ENCODE data around the gene SHISAL2A.

The SHISAL2A gene

GRCh38 chr1:52623812-52624211 lies 9.2 kb upstream of the SHISAL2A start:
- H3K4me1 ChIP-seq (ENCODE audit: control insufficient read depth, low read depth, low read length), result no peaks in the 10 kb centered on the region
- H3K18ac ChIP-seq (ENCODE audit: low read length), result no peak overlapping the region
- H3K9ac ChIP-seq (ENCODE audit: low read length), result no peak overlapping the region
- no peak overlapping the region for H3K23ac ChIP-seq (ENCODE audit: low read length)
- H4K8ac ChIP-seq (ENCODE audit: low read depth, low read length), result no peak overlapping the region
- H4K5ac ChIP-seq (ENCODE audit: low read length), result no peak overlapping the region
- no peaks in the 10 kb centered on the region for H3K79me2 ChIP-seq (ENCODE audit: control insufficient read depth, insufficient read depth, low read length)
- no peak overlapping the region for H3K4me3 ChIP-seq (ENCODE audit: low read length)
- no peak overlapping the region for H3K4ac ChIP-seq (ENCODE audit: low read depth, low read length)
- no peak overlapping the region for H2BK15ac ChIP-seq (replicated peaks; ENCODE audit: low read depth)
- no CpG with 5 or more reads among the region's 3 CpGs for WGBS (ENCODE audit: extremely low coverage, insufficient coverage, low lambda C conversion rate)
- no peak overlapping the region for H2BK5ac ChIP-seq (ENCODE audit: low read length)
- H2AK5ac ChIP-seq (ENCODE audit: low read length), result no peak overlapping the region
- H2BK120ac ChIP-seq (ENCODE audit: low read depth, low read length), result no peak overlapping the region
- no peak overlapping the region for H3K4me2 ChIP-seq (ENCODE audit: low read length)
- H3K27me3 ChIP-seq (ENCODE audit: insufficient read depth, low read length, poor library complexity), result no peaks in the 10 kb centered on the region
- H3K56ac ChIP-seq (ENCODE audit: low read length), result no peak overlapping the region
- H3K36me3 ChIP-seq (ENCODE audit: control insufficient read depth, insufficient read depth, low read length), result no peaks in the 10 kb centered on the region
- no peak for DNase-seq
- no peaks in the 10 kb centered on the region for H3K79me1 ChIP-seq (ENCODE audit: low read length)
- H3K27ac ChIP-seq (ENCODE audit: low read depth, low read length), result no peak overlapping the region

GRCh38 chr1:52627028-52627427 lies 5.9 kb upstream of the SHISAL2A start:
- H3K4ac ChIP-seq (ENCODE audit: low read depth, low read length), result no peak overlapping the region
- no peak for DNase-seq
- H3K27me3 ChIP-seq (ENCODE audit: insufficient read depth, low read length, poor library complexity), result no peaks in the 10 kb centered on the region
- H2AK5ac ChIP-seq (ENCODE audit: low read length), result no peak overlapping the region
- no peak overlapping the region for H2BK5ac ChIP-seq (ENCODE audit: low read length)
- no peak overlapping the region for H2BK120ac ChIP-seq (ENCODE audit: low read depth, low read length)
- no peak overlapping the region for H3K56ac ChIP-seq (ENCODE audit: low read length)
- no peaks in the 10 kb centered on the region for H3K79me1 ChIP-seq (ENCODE audit: low read length)
- no peak overlapping the region for H3K27ac ChIP-seq (ENCODE audit: low read depth, low read length)
- WGBS (ENCODE audit: extremely low coverage, insufficient coverage, low lambda C conversion rate), result no CpG with 5 or more reads among the region's 2 CpGs
- no peak overlapping the region for H3K18ac ChIP-seq (ENCODE audit: low read length)
- H3K4me2 ChIP-seq (ENCODE audit: low read length), result no peak overlapping the region
- H3K4me1 ChIP-seq (ENCODE audit: control insufficient read depth, low read depth, low read length), result no peaks in the 10 kb centered on the region
- H3K36me3 ChIP-seq (ENCODE audit: control insufficient read depth, insufficient read depth, low read length), result no peaks in the 10 kb centered on the region
- H3K9ac ChIP-seq (ENCODE audit: low read length), result no peak overlapping the region
- no peak overlapping the region for H4K8ac ChIP-seq (ENCODE audit: low read depth, low read length)
- H4K5ac ChIP-seq (ENCODE audit: low read length), result no peak overlapping the region
- H3K4me3 ChIP-seq (ENCODE audit: low read length), result no peak overlapping the region
- no peak overlapping the region for H3K23ac ChIP-seq (ENCODE audit: low read length)
- no peak overlapping the region for H2BK15ac ChIP-seq (replicated peaks; ENCODE audit: low read depth)
- H3K79me2 ChIP-seq (ENCODE audit: control insufficient read depth, insufficient read depth, low read length), result no peaks in the 10 kb centered on the region

- Histone ChIP-seq H3K79me1 (ENCODE audit: low read length) (no peaks in the 10 kb centered on the region), H3K27ac (ENCODE audit: low read depth, low read length) (no peak overlapping the region), H3K56ac (ENCODE audit: low read length) (no peak overlapping the region), H4K8ac (ENCODE audit: low read depth, low read length) (no peak overlapping the region), H4K5ac (ENCODE audit: low read length) (no peak overlapping the region), H3K18ac (ENCODE audit: low read length) (no peak overlapping the region), H3K4me3 (ENCODE audit: low read length) (no peak overlapping the region), H3K9ac (ENCODE audit: low read length) (no peak overlapping the region), H2BK5ac (ENCODE audit: low read length) (no peak overlapping the region), H3K4me2 (ENCODE audit: low read length) (no peak overlapping the region), H2BK15ac (replicated peaks; ENCODE audit: low read depth) (no peak overlapping the region), H3K4me1 (ENCODE audit: control insufficient read depth, low read depth, low read length) (peaks cover 6% of the 10 kb centered on the region), H2BK120ac (ENCODE audit: low read depth, low read length) (no peak overlapping the region), H3K79me2 (ENCODE audit: control insufficient read depth, insufficient read depth, low read length) (no peaks in the 10 kb centered on the region), H3K4ac (ENCODE audit: low read depth, low read length) (no peak overlapping the region), H3K23ac (ENCODE audit: low read length) (no peak overlapping the region), H2AK5ac (ENCODE audit: low read length) (no peak overlapping the region), H3K36me3 (ENCODE audit: control insufficient read depth, insufficient read depth, low read length) (no peaks in the 10 kb centered on the region), H3K27me3 (ENCODE audit: insufficient read depth, low read length, poor library complexity) (peaks cover 6% of the 10 kb centered on the region)
- WGBS (ENCODE audit: extremely low coverage, insufficient coverage, low lambda C conversion rate), result no CpG with 5 or more reads among the region's 8 CpGs
- no peak for DNase-seq
Measured at GRCh38 chr1:52628614-52629324, 4.2 kb upstream of the SHISAL2A start.

GRCh38 chr1:52629325-52629643 lies 3.7 kb upstream of the SHISAL2A start:
- WGBS (ENCODE audit: extremely low coverage, insufficient coverage, low lambda C conversion rate), result no CpG with 5 or more reads among the region's 7 CpGs
- peak; percentile 28 for DNase-seq
- peaks cover 6% of the 10 kb centered on the region for H3K4me1 ChIP-seq (ENCODE audit: control insufficient read depth, low read depth, low read length)
- H3K27ac ChIP-seq (ENCODE audit: low read depth, low read length), result no peak overlapping the region
- H3K9ac ChIP-seq (ENCODE audit: low read length), result no peak overlapping the region
- H3K4me2 ChIP-seq (ENCODE audit: low read length), result no peak overlapping the region
- no peak overlapping the region for H2BK120ac ChIP-seq (ENCODE audit: low read depth, low read length)
- H3K4me3 ChIP-seq (ENCODE audit: low read length), result no peak overlapping the region
- H4K8ac ChIP-seq (ENCODE audit: low read depth, low read length), result no peak overlapping the region
- no peak overlapping the region for H2BK15ac ChIP-seq (replicated peaks; ENCODE audit: low read depth)
- no peak overlapping the region for H2AK5ac ChIP-seq (ENCODE audit: low read length)
- H3K23ac ChIP-seq (ENCODE audit: low read length), result no peak overlapping the region
- no peaks in the 10 kb centered on the region for H3K79me2 ChIP-seq (ENCODE audit: control insufficient read depth, insufficient read depth, low read length)
- no peak overlapping the region for H3K56ac ChIP-seq (ENCODE audit: low read length)
- no peaks in the 10 kb centered on the region for H3K36me3 ChIP-seq (ENCODE audit: control insufficient read depth, insufficient read depth, low read length)
- H3K18ac ChIP-seq (ENCODE audit: low read length), result no peak overlapping the region
- no peak overlapping the region for H4K5ac ChIP-seq (ENCODE audit: low read length)
- H2BK5ac ChIP-seq (ENCODE audit: low read length), result no peak overlapping the region
- peaks cover 10% of the 10 kb centered on the region for H3K27me3 ChIP-seq (ENCODE audit: insufficient read depth, low read length, poor library complexity)
- no peaks in the 10 kb centered on the region for H3K79me1 ChIP-seq (ENCODE audit: low read length)
- no peak overlapping the region for H3K4ac ChIP-seq (ENCODE audit: low read depth, low read length)

GRCh38 chr1:52629667-52630066 lies 3.3 kb upstream of the SHISAL2A start:
- no peak overlapping the region for H3K9ac ChIP-seq (ENCODE audit: low read length)
- H2BK120ac ChIP-seq (ENCODE audit: low read depth, low read length), result no peak overlapping the region
- no peak for DNase-seq
- no peak overlapping the region for H2BK5ac ChIP-seq (ENCODE audit: low read length)
- H3K27ac ChIP-seq (ENCODE audit: low read depth, low read length), result no peak overlapping the region
- no CpG with 5 or more reads among the region's 2 CpGs for WGBS (ENCODE audit: extremely low coverage, insufficient coverage, low lambda C conversion rate)
- H3K23ac ChIP-seq (ENCODE audit: low read length), result no peak overlapping the region
- H3K4ac ChIP-seq (ENCODE audit: low read depth, low read length), result no peak overlapping the region
- no peak overlapping the region for H2AK5ac ChIP-seq (ENCODE audit: low read length)
- no peak overlapping the region for H4K8ac ChIP-seq (ENCODE audit: low read depth, low read length)
- H3K4me3 ChIP-seq (ENCODE audit: low read length), result no peak overlapping the region
- H3K56ac ChIP-seq (ENCODE audit: low read length), result no peak overlapping the region
- H3K36me3 ChIP-seq (ENCODE audit: control insufficient read depth, insufficient read depth, low read length), result no peaks in the 10 kb centered on the region
- H3K4me2 ChIP-seq (ENCODE audit: low read length), result no peak overlapping the region
- no peak overlapping the region for H2BK15ac ChIP-seq (replicated peaks; ENCODE audit: low read depth)
- peaks cover 6% of the 10 kb centered on the region for H3K4me1 ChIP-seq (ENCODE audit: control insufficient read depth, low read depth, low read length)
- no peaks in the 10 kb centered on the region for H3K79me1 ChIP-seq (ENCODE audit: low read length)
- peaks cover 10% of the 10 kb centered on the region for H3K27me3 ChIP-seq (ENCODE audit: insufficient read depth, low read length, poor library complexity)
- no peak overlapping the region for H3K18ac ChIP-seq (ENCODE audit: low read length)
- no peaks in the 10 kb centered on the region for H3K79me2 ChIP-seq (ENCODE audit: control insufficient read depth, insufficient read depth, low read length)
- no peak overlapping the region for H4K5ac ChIP-seq (ENCODE audit: low read length)

GRCh38 chr1:52631759-52632331 lies 1.1 kb upstream of the SHISAL2A start:
- Histone ChIP-seq H3K4ac (ENCODE audit: low read depth, low read length) (peak overlapping the region; percentile 26), H3K9ac (ENCODE audit: low read length) (peak overlapping the region; percentile 71), H2BK120ac (ENCODE audit: low read depth, low read length) (no peak overlapping the region), H2AK5ac (ENCODE audit: low read length) (peak overlapping the region; percentile 47), H3K79me1 (ENCODE audit: low read length) (no peaks in the 10 kb centered on the region), H3K18ac (ENCODE audit: low read length) (peak overlapping the region; percentile 3), H2BK15ac (replicated peaks; ENCODE audit: low read depth) (no peak overlapping the region), H3K4me3 (ENCODE audit: low read length) (no peak overlapping the region), H3K23ac (ENCODE audit: low read length) (peak overlapping the region; percentile 16), H4K8ac (ENCODE audit: low read depth, low read length) (no peak overlapping the region), H3K27ac (ENCODE audit: low read depth, low read length) (no peak overlapping the region), H3K56ac (ENCODE audit: low read length) (peak overlapping the region; percentile 91), H3K27me3 (ENCODE audit: insufficient read depth, low read length, poor library complexity) (peaks cover 10% of the 10 kb centered on the region), H3K36me3 (ENCODE audit: control insufficient read depth, insufficient read depth, low read length) (no peaks in the 10 kb centered on the region), H3K79me2 (ENCODE audit: control insufficient read depth, insufficient read depth, low read length) (no peaks in the 10 kb centered on the region), H2BK5ac (ENCODE audit: low read length) (no peak overlapping the region), H3K4me1 (ENCODE audit: control insufficient read depth, low read depth, low read length) (peaks cover 11% of the 10 kb centered on the region), H4K5ac (ENCODE audit: low read length) (no peak overlapping the region), H3K4me2 (ENCODE audit: low read length) (no peak overlapping the region)
- DNase-seq, result peak; percentile 35
- no CpG with 5 or more reads among the region's 8 CpGs for WGBS (ENCODE audit: extremely low coverage, insufficient coverage, low lambda C conversion rate)
